ENCODE results near the gene C2CD5.
A peak's percentile ranks its signal among the peaks of the same experiment; 100 is the strongest.

C2CD5 gene

GRCh38 chr12:22551624-22552023 is 7.3 kb upstream of the C2CD5 start:
- peaks cover 48% of the 10 kb centered on the region for H3K27me3 Mint-ChIP-seq
- no peaks in the 10 kb centered on the region for H3K36me3 Mint-ChIP-seq (ENCODE audit: insufficient read depth)
- peaks cover 8% of the 10 kb centered on the region for H3K9me3 Mint-ChIP-seq
- no peak overlapping the region for H3K27ac Mint-ChIP-seq (ENCODE audit: low read depth)
- ATAC-seq (replicated peaks; ENCODE audit: extremely low read depth, poor library complexity, severe bottlenecking) (no peak), DNase-seq (ENCODE audit: low spot score in 2 of 2) (no peak)
- no peak overlapping the region for H3K4me3 Mint-ChIP-seq
- H3K4me1 Mint-ChIP-seq = no peaks in the 10 kb centered on the region

DNA sequence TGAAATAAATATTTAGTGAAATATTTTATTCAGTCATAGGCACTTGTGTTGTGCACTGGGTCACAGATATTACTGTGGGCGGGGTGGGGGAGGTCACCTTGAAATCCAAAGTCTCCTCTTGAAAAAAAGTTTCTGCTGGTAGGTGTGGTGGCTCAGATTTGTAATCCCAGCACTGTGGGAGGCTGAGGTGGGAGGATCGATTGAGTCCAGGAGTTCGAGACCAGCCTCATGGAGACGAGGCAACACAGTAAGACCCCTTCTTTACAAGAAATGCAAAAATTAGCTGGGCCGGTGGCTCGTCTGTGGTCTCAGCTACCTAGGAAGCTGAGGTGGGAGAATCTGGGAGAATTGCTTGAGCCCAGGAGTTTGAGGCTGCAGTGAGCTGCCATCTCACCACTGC is 913 bp upstream of the C2CD5 start:
- H3K36me3 Mint-ChIP-seq (ENCODE audit: insufficient read depth) = peaks cover 11% of the 10 kb centered on the region
- no peak for DNase-seq (ENCODE audit: low spot score in 2 of 2)
- H3K4me1 Mint-ChIP-seq = peaks cover 31% of the 10 kb centered on the region
- H3K4me3 Mint-ChIP-seq = peak overlapping the region; percentile 90
- H3K27me3 Mint-ChIP-seq = peaks cover 31% of the 10 kb centered on the region
- no peak for ATAC-seq (replicated peaks; ENCODE audit: extremely low read depth, poor library complexity, severe bottlenecking)
- no peak overlapping the region for H3K27ac Mint-ChIP-seq (ENCODE audit: low read depth)
- no peaks in the 10 kb centered on the region for H3K9me3 Mint-ChIP-seq

DNA sequence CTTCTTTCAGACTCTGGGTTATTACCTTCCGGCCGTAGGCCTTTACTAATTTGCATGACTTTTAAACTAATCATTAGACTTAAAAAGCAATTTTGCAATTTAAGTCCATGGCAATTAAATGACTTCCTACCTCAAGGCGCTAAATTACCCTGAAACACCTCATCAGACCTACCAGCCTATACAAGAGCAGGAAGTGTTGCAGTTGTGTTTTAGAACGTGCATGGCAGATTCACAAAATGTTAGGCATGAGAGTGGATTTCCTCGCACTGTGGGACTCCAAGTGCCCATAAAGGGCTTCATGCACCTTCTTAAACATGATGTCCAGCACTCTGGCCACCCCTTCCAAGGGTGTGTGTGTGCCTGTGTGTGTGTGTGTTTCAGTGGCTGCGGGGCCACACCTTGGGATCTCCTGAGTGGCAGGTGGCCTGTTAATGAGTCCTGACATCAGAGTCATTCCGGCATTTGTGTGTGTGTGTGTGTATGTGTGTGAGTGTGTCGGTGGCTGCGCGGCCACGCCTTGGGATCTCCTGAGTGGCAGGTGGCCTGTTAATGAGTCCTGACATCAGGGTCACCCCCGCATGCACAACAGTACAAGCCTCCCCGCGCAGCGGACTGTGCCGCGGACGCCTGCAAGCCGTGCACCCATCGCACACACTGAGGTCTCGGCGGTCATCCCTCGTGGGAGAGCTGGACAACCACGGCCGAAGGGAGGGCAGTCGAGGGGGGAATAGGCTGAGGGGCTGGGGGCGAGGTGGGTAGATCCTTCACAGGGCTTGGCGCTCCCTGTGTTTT is 900 bp downstream of the C2CD5 start:
- no peaks in the 10 kb centered on the region for H3K9me3 Mint-ChIP-seq
- peaks cover 14% of the 10 kb centered on the region for H3K27me3 Mint-ChIP-seq
- peak overlapping the region; percentile 90 for H3K4me3 Mint-ChIP-seq
- peak overlapping the region; percentile 96 for H3K27ac Mint-ChIP-seq (ENCODE audit: low read depth)
- peaks cover 14% of the 10 kb centered on the region for H3K36me3 Mint-ChIP-seq (ENCODE audit: insufficient read depth)
- peak; percentile 15 for ATAC-seq (replicated peaks; ENCODE audit: extremely low read depth, poor library complexity, severe bottlenecking)
- DNase-seq (ENCODE audit: low spot score in 2 of 2) = peak; percentile 25 to 26
- H3K4me1 Mint-ChIP-seq = peaks cover 42% of the 10 kb centered on the region

GRCh38 chr12:22541496-22542155 is 2.7 kb downstream of the C2CD5 start:
- H3K4me3 Mint-ChIP-seq = no peak overlapping the region
- H3K27me3 Mint-ChIP-seq = no peaks in the 10 kb centered on the region
- H3K36me3 Mint-ChIP-seq (ENCODE audit: insufficient read depth) = peaks cover 14% of the 10 kb centered on the region
- ATAC-seq (replicated peaks; ENCODE audit: extremely low read depth, poor library complexity, severe bottlenecking) (no peak), DNase-seq (ENCODE audit: low spot score in 2 of 2) (no peak)
- no peaks in the 10 kb centered on the region for H3K9me3 Mint-ChIP-seq
- peaks cover 44% of the 10 kb centered on the region for H3K4me1 Mint-ChIP-seq
- H3K27ac Mint-ChIP-seq (ENCODE audit: low read depth) = no peak overlapping the region

- Mint-ChIP-seq H3K36me3 (ENCODE audit: insufficient read depth) (peaks cover 9% of the 10 kb centered on the region), H3K4me3 (no peak overlapping the region), H3K9me3 (no peaks in the 10 kb centered on the region), H3K27ac (ENCODE audit: low read depth) (no peak overlapping the region), H3K27me3 (no peaks in the 10 kb centered on the region), H3K4me1 (peaks cover 50% of the 10 kb centered on the region)
- no peak for ATAC-seq (replicated peaks; ENCODE audit: extremely low read depth, poor library complexity, severe bottlenecking)
- no peak for DNase-seq (ENCODE audit: low spot score in 2 of 2)
Measured at GRCh38 chr12:22539055-22539454, 5.3 kb downstream of the C2CD5 start.

- ATAC-seq (replicated peaks; ENCODE audit: extremely low read depth, poor library complexity, severe bottlenecking) (no peak), DNase-seq (ENCODE audit: low spot score in 2 of 2) (no peak)
Measured at GRCh38 chr12:22538311-22538710, 6.0 kb downstream of the C2CD5 start.

DNA sequence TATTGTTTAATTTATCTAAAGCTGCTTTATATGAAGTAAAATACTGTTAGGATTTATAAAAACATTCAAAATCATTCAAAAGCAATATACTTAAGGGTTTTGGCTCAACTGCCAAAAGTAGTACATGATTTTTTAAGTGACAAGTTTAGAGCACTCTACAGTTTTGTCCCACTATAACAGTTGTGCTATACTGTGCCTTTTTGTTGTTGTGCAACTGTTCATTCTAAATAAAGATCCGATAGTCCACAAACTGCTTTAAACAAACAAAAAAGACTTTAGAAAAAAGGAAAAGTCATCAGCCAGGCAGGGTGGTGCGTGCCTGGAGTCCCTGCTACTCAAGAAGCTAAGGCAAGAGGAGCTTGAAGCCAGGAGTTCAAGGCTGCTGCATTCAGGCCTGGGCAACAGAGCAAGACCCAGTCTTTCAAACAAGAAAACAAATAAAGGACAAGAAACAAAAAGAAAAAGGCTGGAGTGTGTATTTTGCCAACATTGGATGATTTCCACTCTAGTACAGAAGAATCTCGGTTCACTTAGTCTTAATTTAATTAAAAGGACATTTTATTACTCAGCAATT is 7.3 kb downstream of the C2CD5 start:
- H3K27me3 Mint-ChIP-seq = no peaks in the 10 kb centered on the region
- no peaks in the 10 kb centered on the region for H3K9me3 Mint-ChIP-seq
- DNase-seq (ENCODE audit: low spot score in 2 of 2) (no peak), ATAC-seq (replicated peaks; ENCODE audit: extremely low read depth, poor library complexity, severe bottlenecking) (no peak)
- no peak overlapping the region for H3K27ac Mint-ChIP-seq (ENCODE audit: low read depth)
- H3K4me1 Mint-ChIP-seq = peaks cover 49% of the 10 kb centered on the region
- peaks cover 12% of the 10 kb centered on the region for H3K36me3 Mint-ChIP-seq (ENCODE audit: insufficient read depth)
- no peak overlapping the region for H3K4me3 Mint-ChIP-seq

More at GRCh38 chr12:22538311-22538710, 6.0 kb downstream of the C2CD5 start:
- peaks cover 8% of the 10 kb centered on the region for H3K36me3 Mint-ChIP-seq (ENCODE audit: insufficient read depth)
- peaks cover 51% of the 10 kb centered on the region for H3K4me1 Mint-ChIP-seq
- no peaks in the 10 kb centered on the region for H3K9me3 Mint-ChIP-seq
- H3K4me3 Mint-ChIP-seq = no peak overlapping the region
- H3K27me3 Mint-ChIP-seq = no peaks in the 10 kb centered on the region
- no peak overlapping the region for H3K27ac Mint-ChIP-seq (ENCODE audit: low read depth)

- no peak for DNase-seq (ENCODE audit: low spot score in 2 of 2)
- Mint-ChIP-seq H3K36me3 (ENCODE audit: insufficient read depth) (peaks cover 12% of the 10 kb centered on the region), H3K27me3 (no peaks in the 10 kb centered on the region), H3K27ac (ENCODE audit: low read depth) (no peak overlapping the region), H3K4me1 (peaks cover 42% of the 10 kb centered on the region), H3K9me3 (no peaks in the 10 kb centered on the region), H3K4me3 (no peak overlapping the region)
- ATAC-seq (replicated peaks; ENCODE audit: extremely low read depth, poor library complexity, severe bottlenecking) = no peak
Measured at GRCh38 chr12:22536346-22536945, 7.9 kb downstream of the C2CD5 start.

- H3K36me3 Mint-ChIP-seq (ENCODE audit: insufficient read depth) = peaks cover 12% of the 10 kb centered on the region
- no peaks in the 10 kb centered on the region for H3K27me3 Mint-ChIP-seq
- no peak for DNase-seq (ENCODE audit: low spot score in 2 of 2)
- no peak overlapping the region for H3K4me3 Mint-ChIP-seq
- H3K27ac Mint-ChIP-seq (ENCODE audit: low read depth) = no peak overlapping the region
- ATAC-seq (replicated peaks; ENCODE audit: extremely low read depth, poor library complexity, severe bottlenecking) = no peak
- no peaks in the 10 kb centered on the region for H3K9me3 Mint-ChIP-seq
- peaks cover 38% of the 10 kb centered on the region for H3K4me1 Mint-ChIP-seq
Measured at GRCh38 chr12:22535478-22535877, 8.9 kb downstream of the C2CD5 start.

- Mint-ChIP-seq H3K4me3 (no peak overlapping the region), H3K27ac (ENCODE audit: low read depth) (no peak overlapping the region), H3K4me1 (peaks cover 38% of the 10 kb centered on the region), H3K36me3 (ENCODE audit: insufficient read depth) (peaks cover 12% of the 10 kb centered on the region), H3K9me3 (no peaks in the 10 kb centered on the region), H3K27me3 (no peaks in the 10 kb centered on the region)
- no peak for DNase-seq (ENCODE audit: low spot score in 2 of 2)
- no peak for ATAC-seq (replicated peaks; ENCODE audit: extremely low read depth, poor library complexity, severe bottlenecking)
Measured at GRCh38 chr12:22535038-22535437, 9.3 kb downstream of the C2CD5 start.

DNA sequence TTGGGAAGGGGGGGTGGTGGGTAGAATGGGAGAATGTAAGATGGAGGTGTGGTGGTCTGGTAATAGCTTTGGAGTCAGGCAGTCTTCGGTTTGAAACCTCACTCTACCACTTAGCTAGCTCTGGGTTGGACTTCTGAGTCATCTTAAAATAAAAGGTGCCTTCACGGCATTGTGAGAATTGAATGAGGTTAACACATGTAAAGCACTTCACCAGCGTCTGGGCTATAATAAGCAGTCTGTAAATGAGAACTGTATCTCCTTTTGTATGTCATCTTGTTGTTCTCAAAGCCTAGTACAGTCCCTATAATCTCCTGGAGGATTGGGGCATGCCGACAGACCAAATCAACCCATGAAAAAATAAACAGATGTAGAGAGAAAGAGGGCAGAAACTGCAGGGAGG is 11.2 kb downstream of the C2CD5 start:
- Mint-ChIP-seq H3K27me3 (no peaks in the 10 kb centered on the region), H3K36me3 (ENCODE audit: insufficient read depth) (peaks cover 9% of the 10 kb centered on the region), H3K27ac (ENCODE audit: low read depth) (peak overlapping the region; percentile 12), H3K9me3 (no peaks in the 10 kb centered on the region), H3K4me3 (no peak overlapping the region), H3K4me1 (peaks cover 25% of the 10 kb centered on the region)
- ATAC-seq (replicated peaks; ENCODE audit: extremely low read depth, poor library complexity, severe bottlenecking) (peak; percentile 29), DNase-seq (ENCODE audit: low spot score in 2 of 2) (no peak)

DNA sequence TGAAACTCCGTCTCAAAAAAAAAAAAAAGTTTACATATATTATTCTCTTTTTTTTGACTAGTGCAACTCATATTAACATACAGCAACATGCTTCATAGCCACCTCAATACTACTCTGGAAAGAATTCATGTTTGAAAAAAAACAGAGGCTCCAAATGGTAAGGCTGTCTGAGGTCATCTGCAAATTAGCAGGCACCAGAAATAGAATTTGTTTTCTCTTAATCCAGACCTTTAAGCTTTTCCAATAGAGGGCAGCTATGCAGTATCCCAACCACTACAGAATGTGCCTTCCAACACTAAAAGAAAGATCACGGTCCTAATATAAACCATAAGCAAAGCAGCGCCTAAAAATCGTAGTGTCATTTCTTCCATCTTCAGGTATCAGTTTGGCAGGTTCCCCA is 12.0 kb downstream of the C2CD5 start:
- no peaks in the 10 kb centered on the region for H3K9me3 Mint-ChIP-seq
- H3K27me3 Mint-ChIP-seq = no peaks in the 10 kb centered on the region
- peaks cover 25% of the 10 kb centered on the region for H3K4me1 Mint-ChIP-seq
- no peak overlapping the region for H3K4me3 Mint-ChIP-seq
- ATAC-seq (replicated peaks; ENCODE audit: extremely low read depth, poor library complexity, severe bottlenecking) = no peak
- H3K36me3 Mint-ChIP-seq (ENCODE audit: insufficient read depth) = peaks cover 10% of the 10 kb centered on the region
- DNase-seq (ENCODE audit: low spot score in 2 of 2) = no peak
- peak overlapping the region; percentile 12 for H3K27ac Mint-ChIP-seq (ENCODE audit: low read depth)
